HG02970 (cell line): ENCODE results near the gene CDHR4.
"Not testable (repeated sequence)": the region's sequence is repeated elsewhere in the genome, so short reads cannot be mapped to it uniquely, and the experiment has no call there.

Experiments
- ATAC-seq: cut with Tn5 transposase; IDR thresholded peaks from one replicate; pipeline ENCODE4 v1.9.1; 2021; ENCODE audit warnings: mild to moderate bottlenecking, moderate library complexity, moderate number of reproducible peaks; ENCODE audit not compliant: unreplicated experiment, low FRiP score

The CDHR4 gene

GRCh38 chr3:49782277-49782676 lies 17.4 kb downstream of the CDHR4 start:
- not testable (repeated sequence) for ATAC-seq

GRCh38 chr3:49781415-49782199 lies 18.1 kb downstream of the CDHR4 start:
- ATAC-seq: no peak

GRCh38 chr3:49780975-49781365 lies 18.7 kb downstream of the CDHR4 start:
- not testable (repeated sequence) for ATAC-seq

GRCh38 chr3:49780080-49780974 lies 19.3 kb downstream of the CDHR4 start:
- ATAC-seq: no peak

DNA sequence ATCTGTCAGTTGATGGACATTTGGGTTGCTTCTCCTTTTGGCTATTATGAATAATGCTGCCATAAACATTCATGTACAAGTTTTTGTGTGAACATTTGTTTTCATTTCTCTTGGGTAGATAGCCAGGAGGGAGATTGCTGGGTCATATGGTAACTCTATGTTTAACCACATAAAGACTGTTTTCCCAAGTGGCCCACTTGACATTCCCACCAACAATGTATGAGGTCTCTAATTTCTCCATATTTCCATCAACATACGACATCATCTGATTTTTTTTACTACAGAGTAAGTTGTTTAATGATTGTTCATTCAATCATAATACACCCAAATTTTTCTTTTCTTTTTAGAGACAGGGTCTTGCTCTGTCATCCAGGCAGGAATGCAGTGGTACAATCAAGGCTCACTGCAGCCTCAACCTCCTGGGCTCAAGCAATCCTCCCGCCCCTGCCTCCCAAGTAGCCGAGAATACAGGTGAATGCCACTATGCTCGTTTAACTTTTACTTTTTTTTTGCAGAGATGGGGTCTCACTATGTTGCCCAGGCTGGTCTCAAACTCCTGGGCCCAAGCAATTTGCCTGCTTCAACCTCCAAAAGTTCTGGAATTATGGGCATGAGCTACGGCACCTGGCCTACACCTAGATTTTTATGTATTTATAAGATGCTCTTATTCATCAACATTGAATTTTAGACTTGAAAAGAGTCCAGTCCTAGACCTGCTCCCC lies 20.2 kb downstream of the CDHR4 start:
- no peak for ATAC-seq

GRCh38 chr3:49776101-49776500 lies 23.6 kb downstream of the CDHR4 start:
- ATAC-seq: not testable (repeated sequence)

DNA sequence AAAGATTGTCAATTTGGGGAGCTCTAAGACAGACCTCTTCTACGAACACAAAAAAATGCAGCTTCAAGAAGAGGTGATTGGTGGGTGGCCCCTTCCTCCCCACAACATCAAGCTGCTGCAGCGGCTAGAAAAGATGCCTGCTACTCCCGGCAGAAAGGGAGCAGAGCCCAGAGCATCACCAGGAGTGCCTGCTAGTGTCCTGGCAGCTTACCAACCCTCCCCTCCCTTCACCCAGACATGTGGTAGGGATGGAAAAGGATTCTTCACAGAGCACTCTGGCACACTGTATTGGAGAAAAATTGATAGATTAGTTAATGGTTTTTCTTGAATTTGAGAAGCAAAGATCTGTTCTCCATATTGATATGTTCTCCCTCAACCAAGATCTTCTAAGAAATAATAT lies 24.1 kb downstream of the CDHR4 start:
- ATAC-seq: no peak

GRCh38 chr3:49772703-49773102 lies 27.0 kb downstream of the CDHR4 start:
- no peak for ATAC-seq

GRCh38 chr3:49771340-49771938 lies 28.2 kb downstream of the CDHR4 start:
- ATAC-seq: no peak

DNA sequence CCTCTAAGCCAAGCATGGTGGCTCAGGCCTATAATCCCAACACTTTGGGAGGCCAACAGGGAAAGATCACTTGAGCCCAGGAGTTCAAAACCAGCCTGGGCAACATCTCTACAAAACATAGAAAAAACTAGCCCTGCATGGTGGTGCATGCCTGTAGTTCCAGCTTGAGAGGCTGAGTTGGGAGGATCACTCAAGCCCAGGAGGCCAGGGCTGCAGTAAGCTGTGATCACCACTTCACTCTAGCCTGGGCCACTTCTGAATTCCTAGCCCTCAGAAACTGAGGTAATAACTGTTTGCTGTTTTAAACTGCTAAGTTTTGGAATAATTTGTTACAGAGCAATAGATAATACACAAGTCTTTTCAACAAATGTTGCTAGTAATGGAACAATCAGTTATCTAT lies 29.7 kb downstream of the CDHR4 start:
- no peak for ATAC-seq

GRCh38 chr3:49769286-49769915 lies 30.3 kb downstream of the CDHR4 start:
- no peak for ATAC-seq

DNA sequence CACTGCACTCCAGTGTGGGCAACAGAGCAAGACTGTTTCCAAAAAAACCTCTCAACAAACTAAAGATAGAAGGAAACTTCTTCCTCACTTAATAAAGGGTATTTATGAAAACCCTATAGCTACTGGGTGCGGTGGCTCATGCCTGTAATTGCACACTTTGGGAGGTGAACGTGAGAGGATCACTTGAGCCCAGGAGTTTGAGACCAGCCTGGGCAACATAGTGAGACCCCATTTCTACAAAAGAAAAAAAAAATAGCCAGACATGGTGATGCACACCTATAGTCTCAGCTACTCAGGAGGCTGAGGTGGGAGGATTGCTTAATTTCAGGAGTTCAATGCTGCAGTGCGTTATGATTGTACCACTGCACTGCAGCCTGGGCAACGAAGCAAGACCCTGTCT lies 35.7 kb downstream of the CDHR4 start:
- no peak for ATAC-seq

GRCh38 chr3:49761661-49762060 lies 38.0 kb downstream of the CDHR4 start:
- no peak for ATAC-seq

DNA sequence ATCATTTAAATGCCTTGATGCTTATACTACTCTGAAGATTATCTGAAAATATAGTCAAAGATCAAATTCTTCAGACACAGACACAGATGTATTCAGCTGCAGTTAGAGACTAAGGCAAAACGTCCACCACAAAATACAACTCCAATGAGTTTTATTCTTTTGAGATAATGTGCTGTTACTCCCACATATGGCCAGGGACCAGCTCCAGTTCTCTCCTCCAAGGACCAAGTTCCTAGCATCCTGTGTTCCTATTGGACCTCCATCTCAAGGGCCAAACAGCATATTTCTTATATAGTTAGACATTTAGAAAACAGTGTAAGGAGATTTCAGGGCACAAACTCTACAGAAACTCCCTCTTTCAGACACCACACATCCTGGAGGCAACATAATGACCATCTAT lies 40.4 kb downstream of the CDHR4 start:
- no peak for ATAC-seq

DNA sequence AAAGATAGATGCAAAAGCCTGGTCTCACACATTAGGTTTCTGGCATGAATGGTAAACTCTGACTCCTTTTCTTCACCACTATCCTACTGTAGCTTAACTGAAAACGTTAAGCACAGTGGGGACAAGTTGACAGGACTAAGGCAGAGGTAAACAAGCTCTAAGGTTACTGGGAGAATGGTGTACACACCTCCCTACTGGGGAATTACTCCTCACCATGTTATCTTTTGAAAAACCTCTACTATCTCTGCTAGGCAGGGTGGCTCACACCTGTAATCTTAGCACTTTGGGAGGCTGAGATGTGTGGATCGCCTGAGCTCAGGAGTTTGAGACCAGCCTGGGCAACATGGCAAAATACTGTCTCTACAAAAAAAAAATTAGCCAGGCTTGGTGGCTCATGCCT lies 42.5 kb downstream of the CDHR4 start:
- ATAC-seq: no peak

GRCh38 chr3:49756036-49756435 lies 43.6 kb downstream of the CDHR4 start:
- ATAC-seq: no peak

DNA sequence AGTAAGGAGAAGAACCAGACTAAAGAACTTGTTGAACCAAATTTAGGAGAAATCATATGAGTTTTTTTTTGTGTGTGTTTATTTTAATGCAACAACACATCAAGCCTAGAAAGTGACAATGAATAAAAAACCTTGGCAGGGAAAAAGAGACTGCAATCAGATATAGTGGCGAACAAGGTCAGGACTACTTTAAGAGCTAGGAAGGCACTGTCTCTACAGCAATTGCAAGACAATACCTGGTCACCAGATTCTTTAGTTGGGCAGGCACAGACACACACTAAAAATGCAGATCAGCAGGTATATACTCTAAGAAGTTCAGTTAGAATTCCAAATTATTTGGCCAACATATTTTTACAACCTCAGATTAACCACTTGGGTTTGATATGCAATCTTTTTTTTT lies 45.1 kb downstream of the CDHR4 start:
- no peak for ATAC-seq

- no peak for ATAC-seq
Observed at GRCh38 chr3:49751501-49751900, 48.2 kb downstream of the CDHR4 start.

GRCh38 chr3:49750056-49750455 lies 49.6 kb downstream of the CDHR4 start:
- no peak for ATAC-seq

DNA sequence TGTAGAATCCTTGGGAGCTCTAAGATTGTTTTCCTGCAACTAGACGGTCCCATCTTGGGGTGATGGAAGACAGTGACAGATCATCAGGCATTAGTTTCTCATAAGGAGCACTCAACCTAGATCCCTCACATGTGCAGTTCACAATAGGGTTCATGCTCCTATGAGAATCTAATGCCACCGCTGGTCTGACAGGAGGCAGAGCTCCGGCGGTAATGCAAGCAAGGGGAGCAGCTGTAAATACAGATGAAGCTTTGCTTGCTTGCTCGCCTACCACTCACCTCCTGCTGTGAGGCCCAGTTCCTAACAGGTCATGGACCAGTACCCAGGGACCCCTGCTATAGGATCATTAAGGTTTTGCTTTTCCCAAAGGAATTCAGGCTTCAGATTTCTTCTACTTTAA lies 50.8 kb downstream of the CDHR4 start:
- ATAC-seq: not testable (repeated sequence)
